HL-60 (cell line): ENCODE data around the gene RASSF1.

Experiments used
- GABPA ChIP-seq: IDR thresholded peaks from 2 replicates; pipeline ENCODE4 v1.6.1; 2012; ENCODE audit warnings: low read depth
- POLR2AphosphoS5 ChIP-seq: IDR thresholded peaks from 2 replicates; pipeline ENCODE4 v1.6.1; 2012; ENCODE audit warnings: low read depth
- SPI1 ChIP-seq: IDR thresholded peaks from 2 replicates; pipeline ENCODE4 v1.6.1; 2012; ENCODE audit warnings: low read depth, mild to moderate bottlenecking, borderline replicate concordance
- TF ChIP-seq, protein P1 (sequence below): IDR thresholded peaks from one replicate; pipeline ENCODE4 v1.5.1; 2011; ENCODE audit warnings: low read length, control low read depth, inconsistent platforms; ENCODE audit not compliant: insufficient read depth
- TF ChIP-seq, protein P2 (sequence below): IDR thresholded peaks from 2 replicates; pipeline ENCODE4 v1.6.1; 2012; ENCODE audit warnings: low read depth; ENCODE audit not compliant: insufficient replicate concordance

GRCh38 chr3:50293079-50293801 is 47.4 kb downstream of the RASSF1 start:
- TF ChIP-seq, protein P1, sequence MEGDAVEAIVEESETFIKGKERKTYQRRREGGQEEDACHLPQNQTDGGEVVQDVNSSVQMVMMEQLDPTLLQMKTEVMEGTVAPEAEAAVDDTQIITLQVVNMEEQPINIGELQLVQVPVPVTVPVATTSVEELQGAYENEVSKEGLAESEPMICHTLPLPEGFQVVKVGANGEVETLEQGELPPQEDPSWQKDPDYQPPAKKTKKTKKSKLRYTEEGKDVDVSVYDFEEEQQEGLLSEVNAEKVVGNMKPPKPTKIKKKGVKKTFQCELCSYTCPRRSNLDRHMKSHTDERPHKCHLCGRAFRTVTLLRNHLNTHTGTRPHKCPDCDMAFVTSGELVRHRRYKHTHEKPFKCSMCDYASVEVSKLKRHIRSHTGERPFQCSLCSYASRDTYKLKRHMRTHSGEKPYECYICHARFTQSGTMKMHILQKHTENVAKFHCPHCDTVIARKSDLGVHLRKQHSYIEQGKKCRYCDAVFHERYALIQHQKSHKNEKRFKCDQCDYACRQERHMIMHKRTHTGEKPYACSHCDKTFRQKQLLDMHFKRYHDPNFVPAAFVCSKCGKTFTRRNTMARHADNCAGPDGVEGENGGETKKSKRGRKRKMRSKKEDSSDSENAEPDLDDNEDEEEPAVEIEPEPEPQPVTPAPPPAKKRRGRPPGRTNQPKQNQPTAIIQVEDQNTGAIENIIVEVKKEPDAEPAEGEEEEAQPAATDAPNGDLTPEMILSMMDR, result no peak
- TF ChIP-seq, protein P2, sequence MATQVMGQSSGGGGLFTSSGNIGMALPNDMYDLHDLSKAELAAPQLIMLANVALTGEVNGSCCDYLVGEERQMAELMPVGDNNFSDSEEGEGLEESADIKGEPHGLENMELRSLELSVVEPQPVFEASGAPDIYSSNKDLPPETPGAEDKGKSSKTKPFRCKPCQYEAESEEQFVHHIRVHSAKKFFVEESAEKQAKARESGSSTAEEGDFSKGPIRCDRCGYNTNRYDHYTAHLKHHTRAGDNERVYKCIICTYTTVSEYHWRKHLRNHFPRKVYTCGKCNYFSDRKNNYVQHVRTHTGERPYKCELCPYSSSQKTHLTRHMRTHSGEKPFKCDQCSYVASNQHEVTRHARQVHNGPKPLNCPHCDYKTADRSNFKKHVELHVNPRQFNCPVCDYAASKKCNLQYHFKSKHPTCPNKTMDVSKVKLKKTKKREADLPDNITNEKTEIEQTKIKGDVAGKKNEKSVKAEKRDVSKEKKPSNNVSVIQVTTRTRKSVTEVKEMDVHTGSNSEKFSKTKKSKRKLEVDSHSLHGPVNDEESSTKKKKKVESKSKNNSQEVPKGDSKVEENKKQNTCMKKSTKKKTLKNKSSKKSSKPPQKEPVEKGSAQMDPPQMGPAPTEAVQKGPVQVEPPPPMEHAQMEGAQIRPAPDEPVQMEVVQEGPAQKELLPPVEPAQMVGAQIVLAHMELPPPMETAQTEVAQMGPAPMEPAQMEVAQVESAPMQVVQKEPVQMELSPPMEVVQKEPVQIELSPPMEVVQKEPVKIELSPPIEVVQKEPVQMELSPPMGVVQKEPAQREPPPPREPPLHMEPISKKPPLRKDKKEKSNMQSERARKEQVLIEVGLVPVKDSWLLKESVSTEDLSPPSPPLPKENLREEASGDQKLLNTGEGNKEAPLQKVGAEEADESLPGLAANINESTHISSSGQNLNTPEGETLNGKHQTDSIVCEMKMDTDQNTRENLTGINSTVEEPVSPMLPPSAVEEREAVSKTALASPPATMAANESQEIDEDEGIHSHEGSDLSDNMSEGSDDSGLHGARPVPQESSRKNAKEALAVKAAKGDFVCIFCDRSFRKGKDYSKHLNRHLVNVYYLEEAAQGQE, result no peak
- no peak for TF ChIP-seq POLR2AphosphoS5
- TF ChIP-seq GABPA, result no peak
- no peak for TF ChIP-seq SPI1
